Activated CD8-positive, alpha-beta memory T cell treated with anti-CD3 and anti-CD28 coated beads for 24 hours (primary cell): Measurements from ENCODE around the gene MITD1.
"Not testable (repeated sequence)": the region's sequence is repeated elsewhere in the genome, so short reads cannot be mapped to it uniquely, and the experiment has no call there.

Source experiments
- DNase-seq: peaks from one replicate; pipeline ENCODE4 v3.0.0-alpha.2; 2020

MITD1 gene

DNA sequence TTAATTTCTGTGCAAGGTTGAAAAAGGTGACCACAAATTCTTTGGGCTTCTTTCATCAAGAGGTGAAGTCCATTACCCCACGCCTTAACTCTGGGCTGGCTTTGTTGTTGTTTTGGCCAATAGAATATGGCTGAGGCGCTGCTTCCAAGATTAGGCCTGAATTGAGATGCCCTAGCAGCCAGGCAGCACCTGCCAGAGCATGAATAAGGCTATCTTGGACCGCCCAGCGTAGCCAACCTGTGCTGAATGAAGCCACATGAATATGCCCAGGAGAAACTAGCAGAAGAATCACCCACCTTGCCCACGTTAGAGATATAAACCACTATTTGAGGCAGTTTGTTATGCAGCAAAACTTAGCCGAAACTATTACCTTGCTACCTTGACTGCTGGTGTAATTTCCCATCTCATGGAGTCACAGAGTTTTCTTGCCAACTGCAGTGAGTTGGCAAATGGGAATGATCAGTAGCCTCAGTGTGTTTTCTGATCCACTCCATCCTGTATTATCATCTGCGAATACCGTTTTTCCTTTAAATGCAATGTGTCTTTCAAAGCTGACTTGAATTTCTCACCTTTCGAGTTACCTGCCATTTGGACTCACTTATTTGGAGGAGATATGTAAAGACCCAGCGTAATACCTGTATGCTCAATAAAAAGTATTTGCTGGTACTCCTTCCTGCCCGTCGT, 26.8 kb downstream of the MITD1 start:
- DNase-seq, result no peak

DNA sequence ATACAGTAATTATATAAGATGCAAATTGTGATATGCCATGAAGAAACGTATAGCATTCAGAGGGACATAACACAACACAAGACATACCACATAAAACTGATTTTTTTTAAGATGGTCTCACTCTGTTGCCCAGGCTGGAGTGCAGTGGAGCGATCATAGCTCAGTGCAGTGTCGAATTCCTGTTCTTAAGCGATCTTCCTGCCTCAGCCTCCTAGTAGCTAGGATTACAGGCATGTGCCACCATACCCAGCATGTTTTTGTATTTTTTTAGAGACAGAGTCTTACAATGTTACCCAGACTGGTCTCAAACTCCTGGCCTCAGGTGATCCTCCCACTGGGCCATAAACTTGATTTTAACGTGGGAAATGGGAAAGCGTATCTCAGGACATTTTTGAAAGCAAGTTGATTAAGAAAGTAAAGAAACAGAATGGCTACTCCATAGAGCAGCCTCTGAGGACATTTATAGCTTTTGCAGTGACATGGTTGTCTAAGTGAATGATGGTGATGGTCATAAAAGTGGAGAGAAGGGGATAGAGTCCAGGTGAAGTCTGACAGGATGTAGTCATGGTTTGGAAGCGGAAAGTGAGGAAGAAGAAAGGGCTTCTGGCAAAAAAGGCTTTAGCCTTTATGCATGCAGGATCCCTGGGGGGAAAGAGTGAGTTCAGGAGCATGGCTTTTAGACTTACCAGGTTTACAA, 28.5 kb downstream of the MITD1 start:
- no peak for DNase-seq

- no peak for DNase-seq
These were observed 30.2 kb downstream of the MITD1 start for GRCh38 chr2:99150706-99151105.

DNA sequence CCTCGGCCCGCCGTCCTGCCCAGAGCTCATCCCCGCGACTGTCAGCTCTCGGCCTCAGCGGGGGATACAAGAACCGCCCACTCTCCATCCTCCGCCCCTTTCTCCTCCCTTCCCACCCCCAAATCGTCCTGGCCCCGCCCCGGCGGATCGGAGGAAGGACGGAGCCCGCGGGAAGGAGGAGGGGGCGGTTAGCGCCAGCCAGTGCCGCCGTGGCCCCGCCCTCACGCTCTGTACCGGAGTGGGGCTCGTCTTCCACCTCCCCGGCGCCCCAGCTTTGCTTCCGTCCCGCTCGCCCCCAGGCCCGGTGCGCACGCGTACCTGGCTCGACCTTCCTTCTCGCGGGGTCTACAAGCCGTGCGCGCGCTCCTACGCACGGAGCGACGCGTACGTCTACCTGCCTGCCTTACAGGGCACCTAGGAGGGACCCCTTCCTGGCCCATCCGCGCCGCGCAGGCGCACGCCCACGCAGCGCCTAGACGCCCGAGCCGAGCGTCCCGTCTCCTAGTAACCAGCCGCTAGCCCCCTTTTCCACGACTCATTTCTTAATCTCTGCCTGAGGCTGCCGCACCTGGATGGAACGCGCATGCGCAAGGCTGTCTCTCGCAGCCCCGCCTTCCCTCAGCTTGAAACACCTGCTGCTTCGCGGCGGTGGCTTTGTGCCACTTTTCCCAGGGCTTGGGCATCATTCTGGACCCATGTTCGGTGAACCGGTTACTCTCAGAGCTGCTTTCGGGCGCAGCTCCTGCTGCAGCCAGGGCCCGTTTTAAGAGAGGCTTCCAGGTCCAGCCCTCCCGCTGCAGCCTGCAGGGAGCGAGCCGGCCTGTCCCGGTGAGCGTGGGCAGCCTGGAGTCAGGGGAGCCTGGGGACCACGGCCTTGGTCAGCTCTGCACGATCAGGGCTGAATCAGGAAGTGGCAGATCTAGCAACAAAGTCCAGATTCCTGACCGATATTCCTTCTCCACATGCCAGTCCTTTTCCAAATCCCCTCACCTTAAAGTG, 39.4 kb downstream of the MITD1 start, which contains the start of gene C2orf15:
Gene C2orf15 (plus strand): TSS at position 598 of the 999 bp plus-strand sequence. CDS start 8,852 bp downstream, outside the sequence.
- peak; percentile 99 for DNase-seq

- DNase-seq, result no peak
These were observed 40.1 kb downstream of the MITD1 start for GRCh38 chr2:99140860-99141109.

GRCh38 chr2:99140056-99140859, 40.6 kb downstream of the MITD1 start:
- DNase-seq, result no peak

- DNase-seq, result no peak
These were observed 41.9 kb downstream of the MITD1 start for GRCh38 chr2:99139003-99139402.

DNA sequence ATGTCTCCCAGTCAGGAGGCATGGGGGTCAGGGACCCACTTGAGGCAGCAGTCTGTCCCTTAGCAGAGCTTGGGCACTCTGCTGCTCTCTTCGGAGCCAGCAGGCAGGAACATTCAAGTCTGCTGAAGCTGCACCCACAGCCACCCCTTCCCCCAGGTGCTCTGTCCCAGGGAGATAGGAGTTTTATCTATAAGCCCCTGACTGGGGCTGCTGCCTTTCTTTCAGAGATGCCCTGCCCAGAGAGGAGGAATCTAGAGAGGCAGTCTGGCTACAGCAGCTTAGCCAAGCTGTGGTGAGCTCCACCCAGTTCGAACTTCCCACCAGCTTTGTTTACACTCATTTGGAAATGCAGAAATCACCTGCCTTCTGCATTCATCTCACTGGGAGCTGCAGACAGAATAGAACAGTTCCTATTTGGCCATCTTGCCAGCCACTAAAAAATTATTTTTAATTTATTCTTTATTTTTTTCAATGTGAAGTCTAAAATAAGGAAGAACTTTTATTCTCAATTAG, 45.8 kb downstream of the MITD1 start:
- not testable (repeated sequence) for DNase-seq

- DNase-seq, result no peak
These were observed 52.9 kb downstream of the MITD1 start for GRCh38 chr2:99127981-99128380.
